Measurements from ENCODE around the gene ECE2. TPM values are rescaled to one million over a fixed set of nuclear protein-coding genes. Genes with fewer than 3 reads are reported as not detected.

Gene ECE2
- total RNA-seq, 1 experiment from 2014 or later: not detected

DNA sequence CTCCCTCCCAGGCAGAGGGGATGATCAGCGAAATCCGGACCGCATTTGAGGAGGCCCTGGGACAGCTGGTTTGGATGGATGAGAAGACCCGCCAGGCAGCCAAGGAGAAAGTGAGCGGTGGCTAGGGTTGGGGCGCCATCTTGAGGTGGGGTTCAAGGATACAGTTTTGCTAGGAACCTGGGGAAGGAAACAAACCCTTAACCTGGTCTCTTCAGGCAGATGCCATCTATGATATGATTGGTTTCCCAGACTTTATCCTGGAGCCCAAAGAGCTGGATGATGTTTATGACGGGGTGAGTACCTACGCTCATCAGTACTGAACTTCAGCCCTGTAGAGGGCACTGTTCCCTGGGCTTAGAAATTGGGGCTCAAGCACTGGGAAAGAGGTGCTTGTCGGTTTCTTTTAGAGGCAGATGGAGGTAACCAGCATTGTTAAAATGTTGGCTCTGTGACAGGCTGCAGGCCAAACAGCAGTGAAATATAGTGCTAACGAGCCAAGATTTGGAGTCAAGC lies 13.7 kb downstream of the ECE2 start:
- intact Hi-C loops (cut with micrococcal nuclease; ENCODE audit: unreplicated experiment): loop anchor here (1.0 kb wide), 1 partner anchor 394 kb away; no protein-coding TSS in a partner anchor
- Histone ChIP-seq H3K4me1 (ENCODE audit: insufficient read depth, low read length, poor library complexity, severe bottlenecking) (no peaks in the 10 kb centered on the region), H3K27me3 (replicated peaks; ENCODE audit: insufficient read depth, low read depth, low read length, poor library complexity) (no peaks in the 10 kb centered on the region), H3K4me3 (ENCODE audit: low read depth, low read length, poor library complexity, severe bottlenecking) (no peak overlapping the region), H3K9me3 (ENCODE audit: low read depth, low read length, poor library complexity, severe bottlenecking) (no peaks in the 10 kb centered on the region), H3K36me3 (ENCODE audit: insufficient read depth, low read length, poor library complexity, severe bottlenecking) (no peaks in the 10 kb centered on the region), H3K27ac (ENCODE audit: low read depth, low read length, poor library complexity, severe bottlenecking) (no peak overlapping the region)
- peak; percentile 69 for DNase-seq (ENCODE audit: low spot score)
- CTCF ChIA-PET: interaction anchor here (0.6 to 1.2 kb wide), 3 partner anchors 393 to 1504 kb away, joined by 3 read pairs; no protein-coding TSS in a partner anchor
- POLR2A ChIA-PET (ENCODE audit: low non-redundant PET): no interaction called here
- no TSS peak for BruUV-seq (replicated peaks)
- no peak for TF ChIP-seq EZH2 (IDR thresholded peaks at IDR 0.05; ENCODE audit: borderline replicate concordance, low read depth, low read length, poor library complexity, severe bottlenecking)
- TF ChIP-seq, protein P1, sequence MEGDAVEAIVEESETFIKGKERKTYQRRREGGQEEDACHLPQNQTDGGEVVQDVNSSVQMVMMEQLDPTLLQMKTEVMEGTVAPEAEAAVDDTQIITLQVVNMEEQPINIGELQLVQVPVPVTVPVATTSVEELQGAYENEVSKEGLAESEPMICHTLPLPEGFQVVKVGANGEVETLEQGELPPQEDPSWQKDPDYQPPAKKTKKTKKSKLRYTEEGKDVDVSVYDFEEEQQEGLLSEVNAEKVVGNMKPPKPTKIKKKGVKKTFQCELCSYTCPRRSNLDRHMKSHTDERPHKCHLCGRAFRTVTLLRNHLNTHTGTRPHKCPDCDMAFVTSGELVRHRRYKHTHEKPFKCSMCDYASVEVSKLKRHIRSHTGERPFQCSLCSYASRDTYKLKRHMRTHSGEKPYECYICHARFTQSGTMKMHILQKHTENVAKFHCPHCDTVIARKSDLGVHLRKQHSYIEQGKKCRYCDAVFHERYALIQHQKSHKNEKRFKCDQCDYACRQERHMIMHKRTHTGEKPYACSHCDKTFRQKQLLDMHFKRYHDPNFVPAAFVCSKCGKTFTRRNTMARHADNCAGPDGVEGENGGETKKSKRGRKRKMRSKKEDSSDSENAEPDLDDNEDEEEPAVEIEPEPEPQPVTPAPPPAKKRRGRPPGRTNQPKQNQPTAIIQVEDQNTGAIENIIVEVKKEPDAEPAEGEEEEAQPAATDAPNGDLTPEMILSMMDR (conservative IDR thresholded peaks at IDR 0.05; ENCODE audit: low read depth, low read length): peak; percentile 76

DNA sequence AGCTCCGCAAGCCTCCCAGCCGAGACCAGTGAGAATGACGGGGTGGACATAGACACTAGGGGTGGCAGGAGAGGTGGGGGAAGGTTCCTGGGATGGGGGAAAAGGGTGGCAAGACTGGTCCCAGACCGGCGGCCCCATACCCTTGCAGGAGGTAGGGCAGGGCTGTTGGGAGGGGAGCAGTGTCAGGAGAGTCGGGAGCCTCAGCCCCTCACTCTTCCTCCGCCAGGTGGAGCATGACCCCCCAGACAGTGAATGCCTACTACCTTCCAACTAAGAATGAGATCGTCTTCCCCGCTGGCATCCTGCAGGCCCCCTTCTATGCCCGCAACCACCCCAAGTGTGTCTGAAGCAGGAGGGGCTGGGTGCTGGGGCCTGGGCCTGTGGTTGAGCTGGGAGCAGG lies 14.5 kb downstream of the ECE2 start:
- H3K36me3 ChIP-seq (ENCODE audit: insufficient read depth, low read length, poor library complexity, severe bottlenecking): no peaks in the 10 kb centered on the region
- intact Hi-C loops (cut with micrococcal nuclease; ENCODE audit: unreplicated experiment): no loop called here
- no peak overlapping the region for H3K27ac ChIP-seq (ENCODE audit: low read depth, low read length, poor library complexity, severe bottlenecking)
- BruUV-seq (replicated peaks): no TSS peak
- H3K9me3 ChIP-seq (ENCODE audit: low read depth, low read length, poor library complexity, severe bottlenecking): no peaks in the 10 kb centered on the region
- H3K4me3 ChIP-seq (ENCODE audit: low read depth, low read length, poor library complexity, severe bottlenecking): no peak overlapping the region
- no peak for DNase-seq (ENCODE audit: low spot score)
- H3K4me1 ChIP-seq (ENCODE audit: insufficient read depth, low read length, poor library complexity, severe bottlenecking): no peaks in the 10 kb centered on the region
- POLR2A ChIA-PET (ENCODE audit: low non-redundant PET): no interaction called here
- TF ChIP-seq, protein P1 (conservative IDR thresholded peaks at IDR 0.05; ENCODE audit: low read depth, low read length): no peak
- TF ChIP-seq EZH2 (IDR thresholded peaks at IDR 0.05; ENCODE audit: borderline replicate concordance, low read depth, low read length, poor library complexity, severe bottlenecking): no peak
- H3K27me3 ChIP-seq (replicated peaks; ENCODE audit: insufficient read depth, low read depth, low read length, poor library complexity): no peaks in the 10 kb centered on the region
- CTCF ChIA-PET: no interaction called here

DNA sequence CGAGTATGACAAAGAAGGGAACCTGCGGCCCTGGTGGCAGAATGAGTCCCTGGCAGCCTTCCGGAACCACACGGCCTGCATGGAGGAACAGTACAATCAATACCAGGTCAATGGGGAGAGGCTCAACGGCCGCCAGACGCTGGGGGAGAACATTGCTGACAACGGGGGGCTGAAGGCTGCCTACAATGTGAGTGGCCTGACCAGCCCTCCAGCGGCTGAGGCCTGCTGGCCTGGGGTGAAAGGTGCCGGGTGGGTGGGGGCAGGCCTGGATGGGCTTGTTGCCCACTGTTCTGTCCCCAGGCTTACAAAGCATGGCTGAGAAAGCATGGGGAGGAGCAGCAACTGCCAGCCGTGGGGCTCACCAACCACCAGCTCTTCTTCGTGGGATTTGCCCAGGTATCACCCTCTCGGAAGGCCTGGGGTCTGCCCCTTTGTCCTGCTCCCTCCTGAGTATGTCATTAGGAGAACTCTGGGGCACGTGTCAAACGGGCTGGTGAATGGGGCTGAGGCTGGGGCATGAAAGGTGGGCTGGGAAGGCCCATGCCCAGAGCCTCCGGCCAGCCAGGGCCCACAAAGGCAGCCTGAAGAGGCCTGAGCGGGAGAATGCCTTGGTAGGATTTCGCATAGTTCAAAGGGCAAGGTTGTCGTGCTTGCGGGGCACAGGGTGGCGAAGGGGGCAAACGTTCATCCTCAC lies 15.4 kb downstream of the ECE2 start:
- Histone ChIP-seq H3K27me3 (replicated peaks; ENCODE audit: insufficient read depth, low read depth, low read length, poor library complexity) (no peaks in the 10 kb centered on the region), H3K27ac (ENCODE audit: low read depth, low read length, poor library complexity, severe bottlenecking) (no peak overlapping the region), H3K4me1 (ENCODE audit: insufficient read depth, low read length, poor library complexity, severe bottlenecking) (no peaks in the 10 kb centered on the region), H3K4me3 (ENCODE audit: low read depth, low read length, poor library complexity, severe bottlenecking) (no peak overlapping the region), H3K9me3 (ENCODE audit: low read depth, low read length, poor library complexity, severe bottlenecking) (no peaks in the 10 kb centered on the region), H3K36me3 (ENCODE audit: insufficient read depth, low read length, poor library complexity, severe bottlenecking) (no peaks in the 10 kb centered on the region)
- no peak for DNase-seq (ENCODE audit: low spot score)
- BruUV-seq (replicated peaks): no TSS peak
- intact Hi-C loops (cut with micrococcal nuclease; ENCODE audit: unreplicated experiment): no loop called here
- TF ChIP-seq, protein P1 (conservative IDR thresholded peaks at IDR 0.05; ENCODE audit: low read depth, low read length): no peak
- no peak for TF ChIP-seq EZH2 (IDR thresholded peaks at IDR 0.05; ENCODE audit: borderline replicate concordance, low read depth, low read length, poor library complexity, severe bottlenecking)
- ChIA-PET CTCF (no interaction called here), POLR2A (ENCODE audit: low non-redundant PET) (no interaction called here)

Data from A673 (cell line).